Activated CD8-positive, alpha-beta T cell treated with anti-CD3 and anti-CD28 coated beads, Interleukin-2, amount 10 ng/mL, durations not matched to agents 7 days and 5 days (primary cell): ENCODE data around the gene SLC25A18. TPM values are rescaled to one million over a fixed set of nuclear protein-coding genes. Genes with fewer than 3 reads are reported as not detected.
"Not testable (repeated sequence)": the region's sequence is repeated elsewhere in the genome, so short reads cannot be mapped to it uniquely, and the experiment has no call there.

Experiments
- ATAC-seq: fragments of 150-1000 bp; cut with Tn5 transposase; one replicate; pipeline ENCODE4 v1.10.0; 2021; ENCODE audit warnings: moderate library complexity
- CTCF ChIA-PET: fragments of 350-600 bp; sonication (Branson Sonifier 250); formaldehyde crosslinking; loops from one replicate; lab custom pipeline; 2021; ENCODE audit warnings: antibody characterized with exemption; lab: Charles Lee
- POLR2A ChIA-PET: fragments of 350-600 bp; sonication (Branson Sonifier 250); formaldehyde crosslinking; loops from one replicate; lab custom pipeline; 2021; ENCODE audit warnings: antibody characterized with exemption; lab: Charles Lee
- DNase-seq: peaks from one replicate; pipeline ENCODE4 v3.0.0-alpha.2; 2020
- H3K27ac Mint-ChIP-seq: one replicate; pipeline ENCODE4 v1.8.0; 2021; ENCODE audit warnings: mild to moderate bottlenecking, mixed read lengths
- H3K27me3 Mint-ChIP-seq: one replicate; pipeline ENCODE4 v1.8.0; 2021; ENCODE audit warnings: low read depth, mixed read lengths
- H3K36me3 Mint-ChIP-seq: one replicate; pipeline ENCODE4 v1.8.0; 2021; ENCODE audit warnings: low read depth, mixed read lengths
- H3K4me1 Mint-ChIP-seq: one replicate; pipeline ENCODE4 v1.8.0; 2021; ENCODE audit warnings: low read depth, mixed read lengths
- H3K4me3 Mint-ChIP-seq: one replicate; pipeline ENCODE4 v1.8.0; 2021; ENCODE audit warnings: mild to moderate bottlenecking, mixed read lengths
- H3K9me3 Mint-ChIP-seq: one replicate; pipeline ENCODE4 v1.8.0; 2022; ENCODE audit warnings: mixed read lengths; ENCODE audit not compliant: insufficient read depth
- total RNA-seq, 2 experiments: library from RNA; stranded (reverse); gene quantifications; one replicate each; pipeline ENCODE4 v1.2.3, GENCODE V29; 2021

Gene SLC25A18, protein sequence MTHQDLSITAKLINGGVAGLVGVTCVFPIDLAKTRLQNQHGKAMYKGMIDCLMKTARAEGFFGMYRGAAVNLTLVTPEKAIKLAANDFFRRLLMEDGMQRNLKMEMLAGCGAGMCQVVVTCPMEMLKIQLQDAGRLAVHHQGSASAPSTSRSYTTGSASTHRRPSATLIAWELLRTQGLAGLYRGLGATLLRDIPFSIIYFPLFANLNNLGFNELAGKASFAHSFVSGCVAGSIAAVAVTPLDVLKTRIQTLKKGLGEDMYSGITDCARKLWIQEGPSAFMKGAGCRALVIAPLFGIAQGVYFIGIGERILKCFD
- not detected for total RNA-seq

GRCh38 chr22:17562906-17563870 is at the start of gene SLC25A18:
Gene SLC25A18, plus strand, starts transcription at chr22:17563498. Its CDS starts 16,447 bp downstream, at chr22:17579945.
- ATAC-seq (no peak), DNase-seq (no peak)
- CTCF ChIA-PET = no interaction called here
- no peaks in the 10 kb centered on the region for H3K36me3 Mint-ChIP-seq
- POLR2A ChIA-PET = no interaction called here
- no peak within 1 kb of the TSS for H3K27ac Mint-ChIP-seq
- H3K27me3 Mint-ChIP-seq = peaks cover 2% of the 10 kb centered on the region
- no peak within 1 kb of the TSS for H3K4me3 Mint-ChIP-seq
- no peaks in the 10 kb centered on the region for H3K9me3 Mint-ChIP-seq
- H3K4me1 Mint-ChIP-seq = no peaks in the 10 kb centered on the region

DNA sequence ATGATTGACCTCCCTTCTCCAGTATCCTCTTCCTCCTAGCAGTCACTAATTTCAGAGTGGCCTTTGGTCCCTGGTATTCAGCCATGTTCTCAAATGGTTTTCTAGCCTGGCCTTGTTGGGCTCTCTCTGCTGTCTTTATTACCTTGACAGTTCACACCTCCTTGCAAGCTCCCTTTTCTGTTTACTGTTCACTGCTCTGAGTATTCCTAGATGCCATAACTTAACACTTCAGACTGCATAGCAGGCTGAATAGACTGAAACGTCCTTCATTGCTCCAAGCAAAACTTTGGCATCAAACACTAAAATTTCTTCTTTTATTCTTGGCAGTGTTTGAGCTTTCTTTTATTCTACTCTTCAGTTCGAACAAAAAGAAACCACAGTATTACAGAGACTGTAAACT is 49.7 kb upstream of the SLC25A18 start:
- Mint-ChIP-seq H3K4me1 (no peaks in the 10 kb centered on the region), H3K27ac (no peak overlapping the region), H3K4me3 (no peak overlapping the region), H3K27me3 (peaks cover 10% of the 10 kb centered on the region), H3K36me3 (no peaks in the 10 kb centered on the region), H3K9me3 (no peaks in the 10 kb centered on the region)
- DNase-seq (no peak), ATAC-seq (no peak)
- ChIA-PET CTCF (no interaction called here), POLR2A (no interaction called here)

- POLR2A ChIA-PET = no interaction called here
- DNase-seq (no peak), ATAC-seq (no peak)
- Mint-ChIP-seq H3K36me3 (no peaks in the 10 kb centered on the region), H3K27ac (no peak overlapping the region), H3K4me1 (no peaks in the 10 kb centered on the region), H3K9me3 (no peaks in the 10 kb centered on the region), H3K4me3 (no peak overlapping the region), H3K27me3 (peaks cover 12% of the 10 kb centered on the region)
- CTCF ChIA-PET = no interaction called here
Observed at GRCh38 chr22:17514084-17514483, 49.2 kb upstream of the SLC25A18 start.

DNA sequence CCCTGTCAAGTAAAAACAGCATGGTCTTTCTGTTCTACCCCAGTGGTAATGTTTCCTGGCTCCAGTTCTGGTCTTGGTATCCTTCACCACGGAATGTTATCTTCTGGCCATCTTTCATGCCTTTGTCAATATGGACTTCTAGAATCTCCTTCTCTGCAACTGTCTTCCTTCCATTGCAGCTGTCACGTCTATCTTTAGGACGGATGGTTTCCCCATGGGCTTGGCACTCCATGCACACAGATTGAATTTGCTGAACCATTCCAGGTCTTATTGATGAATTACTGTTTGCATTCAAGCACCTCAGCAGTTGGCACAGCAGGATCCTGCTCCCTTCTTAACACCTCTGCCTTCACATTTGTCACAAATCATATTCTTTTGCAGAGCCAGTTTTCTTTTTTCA is 44.9 kb upstream of the SLC25A18 start:
- H3K4me3 Mint-ChIP-seq = no peak overlapping the region
- DNase-seq (no peak), ATAC-seq (no peak)
- ChIA-PET POLR2A (no interaction called here), CTCF (no interaction called here)
- H3K27me3 Mint-ChIP-seq = peaks cover 10% of the 10 kb centered on the region
- H3K27ac Mint-ChIP-seq = no peak overlapping the region
- H3K9me3 Mint-ChIP-seq = no peaks in the 10 kb centered on the region
- H3K36me3 Mint-ChIP-seq = no peaks in the 10 kb centered on the region
- H3K4me1 Mint-ChIP-seq = no peaks in the 10 kb centered on the region

DNA sequence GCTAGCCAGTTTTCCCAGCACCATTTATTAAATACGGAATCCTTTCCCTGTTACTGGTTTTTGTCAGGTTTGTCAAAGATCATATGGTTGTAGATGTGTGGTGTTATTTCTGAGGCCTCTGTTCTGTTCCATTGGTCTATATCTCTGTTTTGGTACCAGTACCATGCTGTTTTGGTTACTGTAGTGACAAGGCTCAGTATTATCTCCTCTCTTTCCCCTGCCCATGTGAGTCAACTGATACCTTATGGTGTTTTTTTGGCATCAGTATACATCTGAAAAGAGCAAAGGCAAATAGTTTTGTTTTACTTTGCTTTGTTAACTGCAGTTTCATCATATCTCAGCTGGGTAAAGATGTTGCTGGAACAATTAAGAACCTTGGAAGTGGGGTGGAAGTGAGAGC is 41.3 kb upstream of the SLC25A18 start:
- H3K4me1 Mint-ChIP-seq, ATAC-seq, POLR2A ChIA-PET, H3K27ac Mint-ChIP-seq, H3K36me3 Mint-ChIP-seq, H3K4me3 Mint-ChIP-seq, DNase-seq, H3K9me3 Mint-ChIP-seq, CTCF ChIA-PET: not testable (repeated sequence)
- H3K27me3 Mint-ChIP-seq = peaks cover 11% of the 10 kb centered on the region

DNA sequence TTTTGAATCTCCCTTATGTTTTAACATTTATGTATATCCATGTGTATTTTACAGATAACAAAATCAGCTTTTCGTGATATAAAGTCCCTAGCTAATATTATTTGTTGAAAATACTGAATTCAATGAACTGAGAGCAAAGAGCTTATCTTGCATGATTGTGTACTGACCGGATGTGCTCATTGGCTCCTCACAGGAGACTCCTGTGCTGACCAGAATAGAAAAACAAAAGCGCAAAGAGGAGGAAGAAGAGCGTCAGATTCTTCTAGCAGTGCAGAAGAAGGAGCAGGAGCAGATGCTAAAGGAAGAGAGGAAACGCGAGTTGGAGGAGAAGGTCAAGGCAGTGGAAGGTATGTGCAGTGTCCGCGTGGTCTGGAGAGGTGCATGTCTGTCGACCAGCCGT is 39.4 kb upstream of the SLC25A18 start:
- no peaks in the 10 kb centered on the region for H3K9me3 Mint-ChIP-seq
- H3K27me3 Mint-ChIP-seq = peaks cover 14% of the 10 kb centered on the region
- H3K36me3 Mint-ChIP-seq = no peaks in the 10 kb centered on the region
- ATAC-seq (no peak), DNase-seq (no peak)
- CTCF ChIA-PET = no interaction called here
- H3K4me1 Mint-ChIP-seq = peaks cover 4% of the 10 kb centered on the region
- no peak overlapping the region for H3K4me3 Mint-ChIP-seq
- POLR2A ChIA-PET = no interaction called here
- H3K27ac Mint-ChIP-seq = no peak overlapping the region

- Mint-ChIP-seq H3K36me3 (no peaks in the 10 kb centered on the region), H3K4me1 (no peaks in the 10 kb centered on the region), H3K4me3 (no peak overlapping the region), H3K9me3 (no peaks in the 10 kb centered on the region), H3K27ac (no peak overlapping the region), H3K27me3 (peaks cover 8% of the 10 kb centered on the region)
- DNase-seq = no peak
- ATAC-seq = no peak
- ChIA-PET POLR2A (no interaction called here), CTCF (interaction anchor here (0.6 to 1.1 kb wide), 2 partner anchors 22 to 441 kb away, joined by 3 read pairs; no protein-coding TSS in a partner anchor)
Observed at GRCh38 chr22:17536269-17536668, 27.0 kb upstream of the SLC25A18 start.

GRCh38 chr22:17537155-17537554 is 26.1 kb upstream of the SLC25A18 start:
- H3K36me3 Mint-ChIP-seq = no peaks in the 10 kb centered on the region
- ChIA-PET POLR2A (no interaction called here), CTCF (interaction anchor here (1.1 to 1.4 kb wide), 2 partner anchors 21 to 366 kb away, joined by 3 to 5 read pairs; no protein-coding TSS in a partner anchor)
- no peaks in the 10 kb centered on the region for H3K4me1 Mint-ChIP-seq
- no peak overlapping the region for H3K27ac Mint-ChIP-seq
- H3K4me3 Mint-ChIP-seq = no peak overlapping the region
- no peak for ATAC-seq
- H3K9me3 Mint-ChIP-seq = no peaks in the 10 kb centered on the region
- no peak for DNase-seq
- H3K27me3 Mint-ChIP-seq = peaks cover 6% of the 10 kb centered on the region

DNA sequence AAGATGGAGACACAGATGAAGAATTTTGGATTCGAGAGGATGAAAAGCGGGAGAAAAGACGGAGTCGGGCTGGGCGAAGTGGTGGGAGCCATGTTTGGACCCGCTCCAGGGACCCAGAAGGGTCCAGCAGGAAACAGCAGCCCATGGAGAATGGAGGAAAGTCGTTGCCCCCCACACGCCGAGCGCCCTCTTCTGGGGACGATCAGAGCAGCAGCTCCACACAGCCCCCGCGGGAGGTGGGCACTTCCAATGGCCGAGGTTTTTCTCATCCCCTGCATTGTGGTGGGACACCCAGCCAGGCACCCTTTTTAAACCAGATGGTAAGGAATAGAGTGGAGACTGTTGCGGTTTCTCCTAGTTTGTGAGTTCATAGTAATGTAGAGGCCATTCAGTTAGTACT is 22.8 kb upstream of the SLC25A18 start:
- ATAC-seq = no peak
- Mint-ChIP-seq H3K4me3 (no peak overlapping the region), H3K4me1 (no peaks in the 10 kb centered on the region), H3K27me3 (peaks cover 6% of the 10 kb centered on the region), H3K36me3 (no peaks in the 10 kb centered on the region), H3K27ac (no peak overlapping the region), H3K9me3 (no peaks in the 10 kb centered on the region)
- no peak for DNase-seq
- ChIA-PET POLR2A (no interaction called here), CTCF (no interaction called here)

- H3K4me3 Mint-ChIP-seq = no peak overlapping the region
- POLR2A ChIA-PET = no interaction called here
- no peaks in the 10 kb centered on the region for H3K4me1 Mint-ChIP-seq
- ATAC-seq = no peak
- CTCF ChIA-PET = no interaction called here
- DNase-seq = no peak
- peaks cover 6% of the 10 kb centered on the region for H3K27me3 Mint-ChIP-seq
- H3K9me3 Mint-ChIP-seq = no peaks in the 10 kb centered on the region
- H3K27ac Mint-ChIP-seq = no peak overlapping the region
- no peaks in the 10 kb centered on the region for H3K36me3 Mint-ChIP-seq
Observed at GRCh38 chr22:17541476-17541875, 21.8 kb upstream of the SLC25A18 start.

GRCh38 chr22:17542452-17542851 is 20.8 kb upstream of the SLC25A18 start:
- Mint-ChIP-seq H3K9me3 (no peaks in the 10 kb centered on the region), H3K4me3 (no peak overlapping the region), H3K27ac (no peak overlapping the region), H3K36me3 (no peaks in the 10 kb centered on the region), H3K27me3 (peaks cover 2% of the 10 kb centered on the region), H3K4me1 (no peaks in the 10 kb centered on the region)
- ChIA-PET CTCF (no interaction called here), POLR2A (interaction anchor here (0.7 kb wide), 1 partner anchor 361 kb away, joined by 3 read pairs; no protein-coding TSS in a partner anchor)
- ATAC-seq = no peak
- no peak for DNase-seq
